Measurements from ENCODE around the gene LGALS4.
"Not testable (repeated sequence)": the region's sequence is repeated elsewhere in the genome, so short reads cannot be mapped to it uniquely, and the experiment has no call there.

LGALS4 gene

DNA sequence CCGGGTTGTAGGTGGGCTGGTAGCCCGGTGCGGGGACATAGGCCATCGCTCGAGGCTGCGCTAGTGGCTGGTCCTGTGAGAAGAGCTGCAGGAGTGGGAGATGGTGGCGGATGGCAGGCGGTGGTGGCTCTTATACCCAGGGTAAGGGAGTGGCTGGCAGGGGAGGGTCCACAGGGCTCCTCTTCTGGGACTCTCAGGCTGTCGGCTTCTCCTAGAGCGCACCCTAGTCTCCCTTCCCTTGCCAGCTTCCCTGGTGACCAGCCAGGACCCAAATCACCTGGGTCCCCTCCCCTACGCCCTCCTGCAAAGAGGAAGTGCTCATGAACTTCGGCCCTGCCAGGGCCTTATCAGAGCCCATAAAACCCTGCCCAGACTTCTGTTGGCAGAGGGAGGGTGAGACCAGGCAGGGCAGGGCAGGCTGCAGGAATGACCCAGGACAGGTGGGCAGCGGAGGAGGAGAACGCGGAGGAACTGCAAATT, at the start of gene LGALS4:
Gene LGALS4, minus strand, starts transcription at position 105 of the 480 bp plus-strand sequence. Its CDS starts 59 bp downstream, at position 46.
- H3K4me3 ChIP-seq (ENCODE audit: low read depth, low read length): no peak within 1 kb of the TSS
- no peak for TF ChIP-seq CTCF (IDR thresholded peaks at IDR 0.05; ENCODE audit: low read depth, low read length)

DNA sequence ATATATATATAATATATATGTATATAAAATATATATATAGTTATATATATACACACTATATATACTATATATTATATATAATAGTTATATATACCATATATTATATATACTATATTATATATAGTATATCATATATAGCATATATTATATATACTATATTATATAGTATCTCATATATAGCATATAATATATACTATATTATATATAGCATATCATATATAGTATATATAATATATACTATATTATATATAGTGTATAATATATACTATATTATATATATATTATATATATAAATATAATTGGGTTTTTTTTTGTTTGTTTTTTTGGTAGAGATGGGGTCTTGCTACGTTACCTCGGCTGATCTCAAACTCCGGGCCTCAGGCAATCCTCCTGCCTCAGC, 48.6 kb upstream of the LGALS4 start:
- TF ChIP-seq CTCF (IDR thresholded peaks at IDR 0.05; ENCODE audit: low read depth, low read length): no peak
- no peak overlapping the region for H3K4me3 ChIP-seq (ENCODE audit: low read depth, low read length)

- H3K4me3 ChIP-seq (ENCODE audit: low read depth, low read length): not testable (repeated sequence)
These were observed 47.0 kb upstream of the LGALS4 start for GRCh38 chr19:38859631-38860204.

- no peak overlapping the region for H3K4me3 ChIP-seq (ENCODE audit: low read depth, low read length)
- no peak for TF ChIP-seq CTCF (IDR thresholded peaks at IDR 0.05; ENCODE audit: low read depth, low read length)
These were observed 44.1 kb upstream of the LGALS4 start for GRCh38 chr19:38856813-38857212.

DNA sequence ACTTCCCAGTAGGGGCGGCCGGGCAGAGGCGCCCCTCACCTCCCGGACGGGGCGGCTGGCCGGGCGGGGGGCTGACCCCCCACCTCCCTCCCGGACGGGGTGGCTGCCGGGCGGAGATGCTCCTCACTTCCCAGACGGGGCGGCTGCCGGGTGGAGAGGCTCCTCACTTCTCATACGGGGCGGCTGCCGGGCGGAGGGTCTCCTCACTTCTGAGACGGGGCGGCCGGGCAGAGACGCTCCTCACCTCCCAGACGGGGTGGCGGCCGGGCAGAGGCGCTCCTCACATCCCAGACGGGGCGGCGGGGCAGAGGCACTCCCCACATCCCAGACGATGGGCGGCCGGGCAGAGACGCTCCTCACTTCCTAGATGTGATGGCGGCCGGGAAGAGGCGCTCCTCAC, 43.0 kb upstream of the LGALS4 start:
- H3K4me3 ChIP-seq (ENCODE audit: low read depth, low read length): not testable (repeated sequence)

GRCh38 chr19:38854961-38855360, 42.2 kb upstream of the LGALS4 start:
- H3K4me3 ChIP-seq (ENCODE audit: low read depth, low read length): not testable (repeated sequence)

DNA sequence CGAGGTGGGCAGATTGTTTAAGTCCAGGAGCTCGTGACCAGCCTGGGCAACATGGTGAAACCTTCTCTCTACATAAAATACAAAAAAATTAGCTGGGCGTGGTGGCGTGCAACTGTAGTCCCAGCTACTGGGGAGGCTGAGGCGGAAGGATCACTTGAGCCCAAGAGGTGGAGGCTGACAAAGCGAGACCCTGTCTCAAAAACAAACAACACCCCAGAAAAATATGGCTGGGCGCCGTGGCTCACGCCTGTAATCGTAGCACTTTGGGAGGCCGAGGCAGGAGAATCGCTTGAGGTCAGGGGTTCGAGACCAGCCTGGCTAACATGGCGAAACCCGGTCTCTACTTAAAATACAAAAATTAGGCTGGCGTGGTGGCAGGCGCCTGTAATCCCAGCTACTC, 40.5 kb upstream of the LGALS4 start:
- peak overlapping the region; percentile 68 for H3K4me3 ChIP-seq (ENCODE audit: low read depth, low read length)
- no peak for TF ChIP-seq CTCF (IDR thresholded peaks at IDR 0.05; ENCODE audit: low read depth, low read length)

DNA sequence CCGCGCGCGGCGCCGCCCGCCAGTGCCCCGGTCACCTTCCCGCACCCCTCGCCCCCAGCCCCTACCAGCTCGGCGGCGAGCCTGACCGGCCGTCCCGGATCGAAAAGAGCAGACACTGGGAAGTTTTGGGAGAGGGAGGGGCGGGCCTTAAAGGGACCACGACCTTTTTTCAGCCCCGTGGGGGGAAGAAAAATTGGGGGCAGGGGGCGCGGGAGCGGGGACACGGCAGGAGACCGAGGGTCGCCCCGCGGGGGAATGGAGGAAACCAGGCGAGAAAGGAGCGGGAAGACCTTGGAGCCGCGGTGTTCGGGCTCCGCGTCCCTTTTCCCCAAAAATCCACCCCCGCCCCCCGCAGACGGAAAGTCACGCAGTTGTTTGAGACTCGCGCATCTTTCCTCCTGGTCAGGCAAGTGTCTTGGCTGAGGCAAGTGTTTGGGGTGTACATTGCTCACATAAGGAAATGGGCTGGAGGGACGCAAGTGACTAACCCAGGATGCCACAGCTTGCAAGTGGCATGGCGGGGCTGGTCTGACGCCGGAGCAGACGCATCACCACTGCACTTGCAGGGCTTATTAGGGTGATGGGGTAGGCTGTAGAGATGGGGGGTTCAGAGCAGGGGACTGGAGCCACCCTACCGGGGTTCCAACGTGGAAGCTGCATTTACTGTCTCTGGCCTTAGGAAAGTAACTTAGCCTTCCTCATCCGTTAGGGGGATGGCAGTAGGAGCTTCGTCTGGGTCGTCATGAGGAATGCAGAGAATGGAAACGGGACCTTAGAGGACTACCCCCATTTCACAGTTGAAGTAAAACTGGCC, 39.7 kb upstream of the LGALS4 start:
- no peak for TF ChIP-seq CTCF (IDR thresholded peaks at IDR 0.05; ENCODE audit: low read depth, low read length)

More for the DNA sequence above, 39.7 kb upstream of the LGALS4 start:
- H3K4me3 ChIP-seq (ENCODE audit: low read depth, low read length): peak overlapping the region; percentile 68

Data from WI38 (cell line).